GM12891 (cell line): ENCODE data around the gene NELFB.

Experiments
- POLR2A ChIP-seq: IDR thresholded peaks from 2 replicates; pipeline ENCODE4 v1.6.1; 2011; ENCODE audit warnings: low read depth, low read length, control low read depth
- POLR2AphosphoS5 ChIP-seq: IDR thresholded peaks from 2 replicates; pipeline ENCODE4 v1.6.1; 2011; ENCODE audit warnings: low read depth, low read length, control low read depth

GRCh38 chr9:137231372-137232039 lies 23.6 kb upstream of the NELFB start:
- TF ChIP-seq POLR2AphosphoS5 (no peak), POLR2A (no peak)
